AG09309 (cell line): ENCODE measurements around the gene TOLLIP.

Experiments used
- DNase-seq: peaks from one replicate; pipeline ENCODE4 v3.0.0-alpha.2; 2010; ENCODE audit warnings: low read depth
- H3K4me3 ChIP-seq: 2 replicates; pipeline ENCODE4 v1.5.1; 2011; ENCODE audit warnings: mild to moderate bottlenecking, low read depth, low read length, moderate library complexity; ENCODE audit not compliant: control insufficient read depth
- TF ChIP-seq, protein P1 (sequence below): IDR thresholded peaks from 2 replicates; pipeline ENCODE4 v1.5.1; 2011; ENCODE audit warnings: mild to moderate bottlenecking, low read depth, low read length, inconsistent platforms; ENCODE audit not compliant: insufficient read depth, control insufficient read depth; ENCODE audit errors: missing control alignments

TOLLIP gene

DNA sequence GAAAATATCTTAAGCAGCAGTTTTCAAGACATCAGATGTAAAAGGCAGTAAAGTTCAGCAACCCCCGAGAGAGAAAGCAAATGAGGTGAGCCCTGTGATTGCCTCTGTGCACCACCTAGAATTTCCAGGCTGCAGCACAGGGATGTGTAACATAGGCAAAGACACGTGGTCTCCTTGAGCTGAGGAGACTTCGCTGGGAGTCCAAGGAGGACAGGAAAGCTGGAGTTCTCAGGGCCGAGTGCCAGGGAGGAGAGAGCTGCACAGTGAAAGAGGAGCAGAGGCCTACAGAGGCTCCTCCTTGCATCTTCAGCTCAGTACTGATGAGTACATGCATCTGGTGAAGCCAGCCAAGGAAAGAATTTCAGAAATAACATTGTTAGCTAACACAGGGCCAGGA lies 17.6 kb upstream of the TOLLIP start:
- no peak for DNase-seq
- H3K4me3 ChIP-seq: no peak overlapping the region
- TF ChIP-seq, protein P1, sequence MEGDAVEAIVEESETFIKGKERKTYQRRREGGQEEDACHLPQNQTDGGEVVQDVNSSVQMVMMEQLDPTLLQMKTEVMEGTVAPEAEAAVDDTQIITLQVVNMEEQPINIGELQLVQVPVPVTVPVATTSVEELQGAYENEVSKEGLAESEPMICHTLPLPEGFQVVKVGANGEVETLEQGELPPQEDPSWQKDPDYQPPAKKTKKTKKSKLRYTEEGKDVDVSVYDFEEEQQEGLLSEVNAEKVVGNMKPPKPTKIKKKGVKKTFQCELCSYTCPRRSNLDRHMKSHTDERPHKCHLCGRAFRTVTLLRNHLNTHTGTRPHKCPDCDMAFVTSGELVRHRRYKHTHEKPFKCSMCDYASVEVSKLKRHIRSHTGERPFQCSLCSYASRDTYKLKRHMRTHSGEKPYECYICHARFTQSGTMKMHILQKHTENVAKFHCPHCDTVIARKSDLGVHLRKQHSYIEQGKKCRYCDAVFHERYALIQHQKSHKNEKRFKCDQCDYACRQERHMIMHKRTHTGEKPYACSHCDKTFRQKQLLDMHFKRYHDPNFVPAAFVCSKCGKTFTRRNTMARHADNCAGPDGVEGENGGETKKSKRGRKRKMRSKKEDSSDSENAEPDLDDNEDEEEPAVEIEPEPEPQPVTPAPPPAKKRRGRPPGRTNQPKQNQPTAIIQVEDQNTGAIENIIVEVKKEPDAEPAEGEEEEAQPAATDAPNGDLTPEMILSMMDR: no peak

DNA sequence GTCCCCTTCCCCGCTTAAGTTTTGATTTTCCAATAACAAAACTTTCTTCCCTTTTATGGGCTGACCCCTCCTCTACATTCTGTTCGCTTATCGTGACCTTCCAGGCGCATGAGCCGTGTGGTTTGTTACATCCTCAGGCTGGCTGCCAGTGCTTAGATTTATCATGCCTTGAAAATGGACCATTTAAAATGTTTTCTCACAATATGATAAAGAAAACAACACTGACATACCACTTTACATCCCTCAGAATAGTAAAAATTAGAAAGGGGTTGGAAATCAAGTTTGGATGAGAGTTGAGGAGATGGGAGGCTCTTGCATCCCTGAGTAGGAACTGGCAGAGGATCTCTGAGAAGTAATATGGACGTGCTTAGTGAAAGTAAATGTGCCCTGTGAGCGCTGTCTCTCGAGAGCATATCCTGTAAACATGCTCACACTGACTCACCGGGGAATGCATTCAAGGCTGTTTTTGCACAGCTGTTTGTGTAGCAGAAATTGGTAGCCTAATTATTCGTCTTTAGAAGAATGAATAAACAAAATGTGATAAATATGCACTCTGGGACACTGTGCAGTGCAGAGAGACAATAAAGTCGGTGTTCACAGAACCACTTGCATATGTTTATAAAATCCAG lies 17.1 kb upstream of the TOLLIP start:
- H3K4me3 ChIP-seq: no peak overlapping the region
- no peak for DNase-seq
- TF ChIP-seq, protein P1: no peak

DNA sequence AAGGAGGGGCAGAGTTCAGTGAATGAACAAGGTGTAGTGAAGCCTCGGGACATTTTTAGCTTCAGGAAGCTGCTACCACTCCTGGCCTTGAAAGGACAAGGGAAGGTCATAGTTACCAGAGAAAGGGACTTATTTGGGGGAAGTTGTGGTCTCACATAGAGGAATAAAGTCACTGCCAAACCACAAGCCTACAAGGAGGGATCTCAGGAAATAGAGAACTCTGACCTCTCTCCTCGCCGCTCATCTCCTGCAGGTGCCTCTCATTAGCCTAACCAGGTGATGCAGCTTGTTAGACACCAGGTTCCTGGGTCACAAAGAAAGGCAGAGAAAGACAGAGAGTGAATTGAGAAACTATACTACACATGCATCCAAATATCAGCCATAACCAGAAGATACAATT lies 14.3 kb upstream of the TOLLIP start:
- H3K4me3 ChIP-seq: no peak overlapping the region
- DNase-seq: no peak
- TF ChIP-seq, protein P1: no peak

DNA sequence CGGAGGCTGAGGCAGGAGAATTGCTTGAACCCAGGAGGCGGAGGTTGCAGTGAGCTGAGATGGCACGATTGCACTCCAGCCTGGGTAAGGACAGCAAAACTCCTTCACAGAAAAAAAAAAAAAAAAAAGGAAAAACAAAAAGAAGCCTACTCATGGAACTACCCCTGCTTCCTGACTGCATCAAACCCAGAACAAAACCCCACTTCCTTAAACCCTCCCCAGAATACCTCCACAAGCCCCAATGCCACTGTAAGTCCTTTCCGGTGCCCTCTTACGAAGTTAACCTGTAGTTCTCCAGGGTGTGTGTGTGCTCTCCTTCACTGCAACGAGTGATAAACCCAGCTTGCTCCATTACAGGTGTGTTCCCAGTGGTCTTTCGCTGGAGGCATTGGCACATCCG lies 8.6 kb upstream of the TOLLIP start:
- no peak for DNase-seq
- H3K4me3 ChIP-seq: no peak overlapping the region
- TF ChIP-seq, protein P1: no peak

DNA sequence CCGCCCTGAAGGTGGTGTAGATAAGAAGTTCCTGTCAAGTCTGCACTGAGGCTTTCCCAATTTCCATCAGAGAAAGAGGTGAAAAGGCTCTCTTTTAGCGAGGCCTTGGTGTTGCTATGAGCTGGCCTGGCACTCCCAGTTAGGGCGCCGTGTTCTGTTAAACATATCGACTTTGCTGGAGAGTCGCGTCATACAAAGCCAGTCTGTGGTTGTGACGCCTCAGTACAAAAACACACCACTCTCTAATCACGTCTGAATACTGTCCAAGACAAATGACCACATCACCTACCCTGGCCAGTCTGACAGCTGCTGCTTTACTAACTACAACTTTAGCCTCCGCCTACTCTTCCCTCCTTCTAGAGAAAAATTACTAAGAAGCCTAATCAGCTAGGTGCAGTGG lies 8.0 kb upstream of the TOLLIP start:
- H3K4me3 ChIP-seq: no peak overlapping the region
- TF ChIP-seq, protein P1: no peak
- no peak for DNase-seq

DNA sequence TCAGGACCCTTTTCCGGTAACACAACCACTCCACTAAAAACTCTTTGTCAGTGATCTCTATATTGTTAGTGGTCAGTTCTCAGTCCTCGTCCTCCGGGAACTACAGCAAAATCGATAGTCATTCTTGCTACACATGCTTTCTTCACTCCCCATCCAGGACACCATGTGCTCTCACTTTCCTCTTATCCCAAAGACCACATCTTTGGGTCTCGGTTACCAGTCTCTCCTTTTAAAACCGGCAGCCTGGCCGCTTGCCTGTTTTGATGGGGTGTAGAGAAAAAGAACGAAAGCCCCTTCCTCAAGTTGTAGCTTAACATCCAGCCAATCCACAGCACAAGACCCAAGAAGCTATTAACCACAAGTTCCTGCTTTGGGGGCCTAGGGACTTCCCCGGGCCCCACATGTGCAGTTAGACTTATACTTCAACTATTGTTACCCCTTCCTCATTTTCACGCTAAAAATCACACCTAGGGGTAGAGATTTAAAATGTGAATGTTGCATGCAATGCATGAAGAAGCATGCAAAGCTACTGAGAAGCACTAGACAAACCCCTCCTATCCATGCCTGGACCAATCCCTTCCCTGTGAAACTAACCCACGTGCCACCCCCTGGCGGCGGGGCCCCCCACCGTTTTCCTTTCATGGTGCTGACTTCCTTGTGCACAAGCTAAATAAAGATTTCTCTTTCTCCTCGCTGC lies 1.5 kb upstream of the TOLLIP start:
- TF ChIP-seq, protein P1: no peak
- no peak overlapping the region for H3K4me3 ChIP-seq
- DNase-seq: no peak
